Airway epithelial cell (primary cell): ENCODE measurements around the gene BNIP2. TPM values are rescaled to one million over a fixed set of nuclear protein-coding genes. Genes with fewer than 3 reads are reported as not detected.

ENCODE experiments used
- total RNA-seq: library from RNA; depleted of rRNA; stranded (reverse); fragments of >200 nt; gene quantifications from 2 replicates; pipeline ENCODE4 v1.2.3, GENCODE V29; 2015

Gene BNIP2, protein sequence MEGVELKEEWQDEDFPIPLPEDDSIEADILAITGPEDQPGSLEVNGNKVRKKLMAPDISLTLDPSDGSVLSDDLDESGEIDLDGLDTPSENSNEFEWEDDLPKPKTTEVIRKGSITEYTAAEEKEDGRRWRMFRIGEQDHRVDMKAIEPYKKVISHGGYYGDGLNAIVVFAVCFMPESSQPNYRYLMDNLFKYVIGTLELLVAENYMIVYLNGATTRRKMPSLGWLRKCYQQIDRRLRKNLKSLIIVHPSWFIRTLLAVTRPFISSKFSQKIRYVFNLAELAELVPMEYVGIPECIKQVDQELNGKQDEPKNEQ
- 66.5 and 92.9 TPM in 2 replicates for total RNA-seq

GRCh38 chr15:59688782-59689625, at the start of gene BNIP2:
Gene BNIP2 (minus strand): TSS chr15:59689320. CDS start chr15:59682457, 6,863 bp downstream.

GRCh38 chr15:59656897-59657634, 32.1 kb downstream of the BNIP2 start, which contains the start of gene GTF2A2:
Gene GTF2A2 (minus strand): TSS chr15:59657515. CDS start chr15:59652277, 5,238 bp downstream.

DNA sequence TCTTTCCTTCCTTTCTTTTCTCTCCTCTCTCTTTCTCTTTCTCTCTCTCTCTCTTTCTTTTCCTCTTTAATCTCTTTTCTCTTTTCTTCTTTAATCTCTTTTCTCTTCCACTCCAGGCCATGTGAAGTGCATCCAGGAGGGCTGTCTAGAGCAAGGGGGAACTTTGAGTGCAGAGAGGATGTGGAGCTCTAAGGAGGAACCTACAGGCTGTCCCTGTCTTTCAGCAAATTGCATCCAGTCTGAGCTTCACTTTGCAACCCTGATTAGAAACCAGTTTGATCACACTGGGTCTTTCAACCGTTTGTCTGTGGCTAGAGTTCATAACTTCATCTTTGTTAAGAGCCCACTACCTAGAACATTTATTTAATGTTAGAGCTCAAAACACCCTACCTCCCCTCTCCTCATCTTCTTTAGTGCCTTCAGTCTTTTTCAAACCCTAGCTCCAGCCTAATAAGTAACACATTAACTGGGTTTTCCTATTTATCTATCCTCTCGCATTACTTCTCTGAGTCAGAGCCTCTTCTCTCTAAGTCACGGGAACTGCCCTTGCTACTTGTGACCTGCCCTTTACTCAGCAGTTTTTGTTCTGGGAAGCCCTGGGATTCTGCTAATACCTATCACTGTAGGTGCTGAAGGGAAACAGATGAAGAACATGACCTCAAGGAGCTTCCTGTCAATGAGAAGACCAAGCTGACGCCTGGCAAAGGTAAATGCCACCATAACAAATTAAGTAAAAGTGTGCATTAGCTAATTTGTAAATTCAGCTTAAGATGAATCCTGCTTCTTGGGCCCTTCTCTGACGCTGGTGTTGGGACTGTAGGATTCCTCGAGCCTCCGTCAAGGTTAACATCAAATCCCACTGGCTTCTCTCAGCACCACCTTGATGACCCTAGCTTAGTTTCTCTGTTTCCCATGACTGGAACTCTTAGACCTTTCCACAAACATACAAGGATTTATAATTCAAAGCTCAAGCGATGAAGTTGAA, 77.6 kb downstream of the BNIP2 start, which contains the start of gene GCNT3:
Gene GCNT3 (plus strand): TSS at position 508 of the 985 bp plus-strand sequence. CDS start 6,456 bp downstream, outside the sequence.

Other genes starting within 250 kb of the BNIP2 start
- gene GCNT3, start 77.5 kb downstream of the BNIP2 start, total RNA-seq = 4.2 and 5.6 TPM in 2 replicates
- 52.3 and 53.6 TPM in 2 replicates for gene GTF2A2, start 31.8 kb downstream of the BNIP2 start, total RNA-seq